Activated T-cell treated with anti-CD3 and anti-CD28 coated beads for 48 hours (primary cell): ENCODE data around the gene OXLD1.
"Not testable (repeated sequence)": the region's sequence is repeated elsewhere in the genome, so short reads cannot be mapped to it uniquely, and the experiment has no call there.

Experiments used
- DNase-seq: peaks from one replicate; pipeline ENCODE4 v3.0.0-alpha.2; 2020; ENCODE audit warnings: low read depth

The OXLD1 gene

DNA sequence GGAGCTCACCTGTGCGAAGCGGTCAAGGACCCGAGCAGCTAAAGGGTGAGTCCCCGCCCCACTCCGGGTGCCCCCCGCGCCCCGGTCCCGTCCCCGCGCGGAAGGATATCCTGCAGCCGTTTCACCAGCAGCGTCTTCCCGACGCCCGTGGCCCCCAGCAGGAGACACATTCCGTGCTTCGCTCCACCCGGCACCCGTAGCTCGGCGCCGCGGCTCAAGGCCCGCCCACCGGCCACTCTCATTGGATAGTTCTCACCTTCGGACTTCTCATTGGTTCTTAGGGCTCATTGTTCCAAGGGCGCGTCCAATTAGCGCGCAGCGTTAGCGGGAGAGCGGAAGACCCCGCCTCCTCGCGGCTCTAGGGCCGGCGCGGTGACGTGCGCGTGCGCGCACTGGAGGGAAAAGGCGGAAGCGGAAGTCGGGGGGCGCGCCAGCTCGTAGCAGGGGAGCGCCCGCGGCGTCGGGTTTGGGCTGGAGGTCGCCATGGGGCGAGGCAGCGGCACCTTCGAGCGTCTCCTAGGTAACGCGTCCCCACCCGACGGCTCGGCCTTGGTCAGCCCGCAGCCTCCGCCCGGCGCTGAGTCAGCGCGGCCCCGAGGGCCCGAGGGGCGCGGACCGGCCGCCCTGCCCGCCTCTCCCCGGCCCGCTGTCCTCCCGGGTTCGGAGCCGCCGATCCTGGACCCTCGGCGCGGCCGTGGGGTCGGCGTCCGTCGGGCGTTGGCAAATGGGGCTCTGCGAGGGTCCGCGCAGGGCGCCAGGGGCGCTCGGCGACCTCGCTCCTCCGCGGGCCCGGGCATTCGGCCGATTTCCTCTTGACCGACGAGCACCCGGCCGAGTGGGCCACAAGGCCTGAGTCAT is 17.4 kb upstream of the OXLD1 start, which contains the start of the genes ARL16 and HGS:
Gene ARL16 (minus strand): TSS at position 214 of the 858 bp plus-strand sequence. CDS start 44 bp downstream, at position 170.
Gene HGS (plus strand): TSS at position 428 of the 858 bp plus-strand sequence. CDS start 56 bp downstream, at position 484.
- peak; percentile 98 for DNase-seq

DNA sequence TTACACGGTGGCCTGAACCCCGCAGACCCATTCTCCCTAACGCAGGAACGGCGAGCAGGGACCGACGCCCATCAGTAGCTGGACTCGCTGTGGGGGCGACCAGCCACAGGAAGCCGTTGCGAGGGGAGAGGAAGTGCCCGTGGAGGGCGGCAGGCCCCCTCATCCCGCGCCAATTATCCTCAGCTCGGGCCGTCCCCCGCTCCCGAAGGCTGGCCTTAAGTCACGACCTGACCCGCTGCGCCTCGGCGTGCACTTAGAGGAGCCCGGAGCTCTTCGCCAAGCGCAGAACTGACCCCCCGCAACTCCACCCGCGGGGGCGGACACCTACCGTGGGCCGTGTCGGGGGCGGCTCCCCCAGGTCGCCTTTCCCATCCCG is 16.8 kb upstream of the OXLD1 start:
- no peak for DNase-seq

DNA sequence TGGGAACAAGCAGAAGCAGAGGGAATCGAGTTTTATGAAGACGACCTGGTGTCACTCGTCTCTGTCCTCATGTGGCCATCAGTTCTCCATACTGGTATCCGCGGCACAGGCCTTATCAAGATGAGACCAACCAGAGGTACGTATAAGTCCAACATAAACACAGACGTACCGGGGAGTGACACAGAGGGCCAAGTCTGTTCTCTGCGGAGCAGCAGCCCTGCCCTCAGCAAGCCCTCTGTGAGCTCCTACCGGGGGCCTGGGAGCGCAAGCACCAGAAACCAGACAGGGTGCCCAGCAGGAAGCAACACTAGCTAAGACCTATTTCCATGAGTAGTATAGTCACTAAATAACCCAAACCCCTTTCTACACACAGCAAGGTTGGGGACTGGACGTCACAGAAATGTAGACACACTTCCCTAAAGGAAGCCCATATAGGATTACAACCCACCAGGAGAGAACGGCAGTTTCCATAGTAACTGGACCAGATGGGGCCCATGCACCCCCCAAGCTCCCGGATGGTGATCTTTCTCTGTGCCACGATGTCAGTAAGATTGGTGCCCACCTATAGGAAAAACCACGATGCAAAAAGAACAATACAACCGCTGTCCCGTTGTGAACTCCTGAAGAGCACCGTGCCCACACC is 16.3 kb upstream of the OXLD1 start:
- DNase-seq = no peak

DNA sequence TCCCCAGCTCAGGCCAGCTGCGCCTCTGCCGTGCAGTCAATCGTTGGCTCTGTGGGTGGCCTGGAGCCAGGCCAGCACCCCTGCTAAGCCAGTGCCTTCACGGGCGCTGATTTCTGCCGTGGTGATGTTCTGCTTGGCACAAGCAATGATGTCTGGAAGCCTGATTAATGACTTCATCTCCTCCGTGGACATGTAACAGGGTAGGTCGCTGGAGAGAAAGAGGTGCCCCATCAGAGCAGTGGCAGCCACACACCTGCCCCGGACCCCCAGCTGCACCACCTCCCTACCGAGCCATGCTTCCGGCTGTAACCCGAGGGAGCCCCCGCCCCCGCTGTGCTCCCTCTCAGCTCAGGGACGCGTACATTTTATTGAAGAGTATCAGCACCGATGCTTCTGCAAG is 15.3 kb upstream of the OXLD1 start:
- no peak for DNase-seq

DNA sequence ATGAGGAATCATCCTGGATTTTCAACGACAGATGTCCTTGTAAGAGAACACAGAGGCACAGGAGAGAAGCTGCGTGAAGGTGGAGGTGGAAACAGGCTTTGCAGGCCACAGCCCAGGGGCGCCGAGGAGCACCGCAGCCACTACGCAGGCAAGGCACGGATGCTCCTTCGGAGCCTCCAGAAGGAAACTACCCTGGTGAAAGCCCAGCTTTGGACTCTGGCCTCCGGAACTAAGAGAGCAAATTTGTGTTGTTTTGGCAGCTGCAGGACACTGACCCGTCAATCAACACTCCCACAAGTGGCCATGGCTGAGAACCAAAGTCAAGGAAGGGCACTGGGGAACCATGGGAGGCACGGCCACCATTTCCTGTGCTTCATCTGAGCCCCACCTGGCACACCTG is 13.7 kb upstream of the OXLD1 start:
- no peak for DNase-seq

DNA sequence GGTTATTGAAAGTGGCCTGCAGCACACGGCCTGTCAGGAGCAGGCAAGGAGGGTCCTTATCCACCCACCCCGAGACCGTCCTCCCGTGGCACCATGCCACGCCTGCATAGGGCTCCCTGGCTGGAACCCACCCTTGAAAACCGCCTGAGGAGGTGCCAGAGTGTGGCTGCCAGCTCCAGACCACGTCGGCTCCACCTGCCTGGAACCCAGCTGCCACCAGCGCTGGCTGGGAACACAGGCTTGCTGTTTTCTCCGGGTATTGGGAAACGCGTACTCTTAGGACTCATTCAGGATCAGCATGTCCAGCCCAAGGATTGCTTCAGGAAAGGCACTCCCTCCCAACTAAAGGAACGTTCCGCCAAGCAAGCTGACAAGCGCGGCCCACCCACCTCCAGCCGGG is 10.5 kb upstream of the OXLD1 start:
- DNase-seq = no peak

DNA sequence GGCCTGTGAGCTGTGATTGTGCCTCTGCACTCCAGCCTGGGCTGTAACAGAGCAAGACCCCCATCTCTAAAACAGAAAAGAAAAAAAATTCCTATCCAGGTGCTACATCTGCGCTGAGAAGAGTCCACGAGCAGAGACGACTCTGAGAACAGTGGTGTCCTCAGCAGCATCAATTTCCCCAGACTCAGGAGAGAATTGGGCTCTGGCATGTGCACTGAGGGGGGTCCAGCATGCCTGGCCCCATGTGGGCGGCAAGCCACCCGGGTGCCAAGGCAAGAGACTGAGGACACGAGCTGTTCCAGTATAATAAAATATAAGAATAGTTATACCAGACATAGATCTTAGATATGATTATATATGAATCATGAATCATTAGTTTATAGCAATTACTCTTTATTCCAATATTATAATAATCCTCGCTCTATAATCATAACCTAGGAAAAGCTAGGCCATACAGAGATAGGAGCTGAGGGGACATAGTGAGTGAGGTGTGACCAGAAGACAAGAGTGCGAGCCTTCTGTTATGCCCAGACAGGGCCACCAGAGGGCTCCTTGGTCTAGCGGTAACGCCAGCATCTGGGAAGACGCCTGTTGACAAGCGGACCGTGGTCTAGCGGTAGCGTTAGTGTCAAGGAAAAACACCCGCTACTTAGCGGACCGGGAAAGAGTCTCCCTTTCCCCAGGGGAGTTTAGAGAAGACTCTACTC is 9.3 kb upstream of the OXLD1 start:
- not testable (repeated sequence) for DNase-seq

DNA sequence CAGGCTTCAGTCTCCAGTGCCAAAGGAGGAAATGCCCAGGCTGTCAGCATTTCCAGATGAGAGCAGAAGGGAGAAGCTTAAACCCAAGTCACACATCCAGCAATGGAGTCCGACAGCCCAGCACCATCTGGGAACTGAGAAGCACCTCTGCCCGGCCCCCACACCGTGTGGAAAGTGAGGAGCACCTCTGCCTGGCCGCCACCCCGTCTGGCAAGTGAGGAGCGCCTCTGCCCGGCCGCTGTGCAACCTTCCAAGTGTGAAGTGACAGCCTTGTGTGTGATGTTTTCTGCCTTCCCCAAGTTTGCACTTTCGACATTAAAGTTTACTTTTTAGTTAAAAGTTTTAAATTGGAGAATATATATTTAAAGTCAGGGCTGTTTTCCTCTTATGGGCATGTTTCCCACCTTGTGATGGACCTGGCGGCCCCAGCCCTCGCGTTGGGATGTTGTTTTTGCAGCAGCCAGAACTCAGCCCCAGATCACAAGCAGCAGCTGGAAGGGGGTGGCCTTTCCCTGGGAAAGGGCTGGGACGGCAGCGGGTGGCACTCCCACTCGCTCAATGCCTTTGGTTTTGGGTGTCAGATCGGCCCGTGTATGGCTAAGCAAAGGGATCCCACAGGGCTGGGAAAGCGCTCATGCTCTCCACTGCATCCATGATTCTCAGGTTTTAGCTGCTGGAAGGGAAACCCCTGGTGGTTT is 7.3 kb upstream of the OXLD1 start:
- no peak for DNase-seq

DNA sequence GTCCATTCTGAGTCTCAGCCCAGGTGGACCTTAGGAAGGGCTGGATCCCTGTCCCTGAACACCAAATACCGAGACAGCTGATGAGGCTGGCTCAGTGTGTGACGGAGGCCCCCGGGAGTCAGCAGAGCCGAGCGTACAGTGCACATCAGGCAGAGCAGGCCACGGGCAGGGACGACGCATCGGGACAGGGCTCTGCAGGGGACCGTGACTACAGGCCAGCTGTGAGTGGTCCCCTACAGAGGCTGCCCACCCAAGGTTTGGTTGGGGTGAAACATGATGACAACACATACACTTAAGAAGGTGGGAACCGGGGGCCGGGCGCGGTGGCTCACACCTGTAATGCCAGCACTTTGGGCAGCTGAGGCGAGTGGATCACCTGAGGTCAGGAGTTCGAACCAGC is 6.5 kb upstream of the OXLD1 start:
- no peak for DNase-seq

DNA sequence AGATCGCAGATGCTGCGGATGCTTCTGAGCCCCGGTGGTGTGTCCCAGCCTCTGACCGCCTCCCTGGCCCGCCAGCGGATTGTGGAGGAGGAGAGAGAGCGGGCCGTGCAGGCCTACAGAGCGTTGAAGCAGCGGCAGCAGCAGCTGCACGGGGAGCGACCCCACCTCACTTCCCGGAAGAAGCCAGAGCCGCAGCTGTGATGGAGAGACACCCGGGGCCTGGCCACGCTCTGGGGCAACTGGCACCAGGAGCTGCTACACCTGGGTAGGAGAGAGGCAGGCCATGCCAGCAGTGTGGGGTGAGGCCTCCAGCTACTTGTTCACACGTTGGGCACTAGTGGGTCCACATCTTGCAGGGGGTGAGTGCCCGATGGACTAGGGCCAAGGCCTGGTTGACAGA is 6.1 kb upstream of the OXLD1 start:
- no peak for DNase-seq

DNA sequence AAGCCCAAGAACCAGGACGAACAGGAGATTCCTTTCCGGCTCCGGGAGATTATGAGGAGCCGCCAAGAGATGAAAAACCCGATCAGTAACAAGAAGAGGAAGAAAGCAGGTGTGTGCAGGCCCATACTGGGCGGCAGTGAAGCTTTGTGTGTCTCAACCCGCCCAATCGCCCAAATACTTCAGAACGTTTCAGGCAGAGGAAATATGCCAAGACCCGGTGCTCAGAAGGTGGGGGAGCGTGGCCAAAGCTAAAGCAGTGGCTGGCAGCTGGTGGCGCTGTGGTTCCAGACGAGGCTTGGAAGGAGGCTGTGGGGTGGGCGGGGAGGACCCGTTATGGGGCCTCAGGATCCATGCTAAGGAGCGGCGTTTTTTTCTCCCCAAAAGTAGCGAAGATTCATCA is 1.3 kb upstream of the OXLD1 start:
- DNase-seq = no peak

DNA sequence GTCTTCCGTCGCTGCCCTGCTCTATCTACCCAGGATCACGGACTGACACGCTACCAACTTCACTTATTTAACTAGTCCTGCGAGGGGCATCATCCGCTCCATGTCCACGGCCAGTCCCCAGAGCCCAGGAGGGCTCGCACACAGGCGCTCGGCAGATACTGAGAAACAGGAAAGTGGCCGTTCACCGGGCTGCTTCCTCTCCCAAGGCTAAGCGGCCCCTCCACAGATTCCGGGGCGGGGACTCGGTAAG is 388 bp downstream of the OXLD1 start:
- DNase-seq = no peak

DNA sequence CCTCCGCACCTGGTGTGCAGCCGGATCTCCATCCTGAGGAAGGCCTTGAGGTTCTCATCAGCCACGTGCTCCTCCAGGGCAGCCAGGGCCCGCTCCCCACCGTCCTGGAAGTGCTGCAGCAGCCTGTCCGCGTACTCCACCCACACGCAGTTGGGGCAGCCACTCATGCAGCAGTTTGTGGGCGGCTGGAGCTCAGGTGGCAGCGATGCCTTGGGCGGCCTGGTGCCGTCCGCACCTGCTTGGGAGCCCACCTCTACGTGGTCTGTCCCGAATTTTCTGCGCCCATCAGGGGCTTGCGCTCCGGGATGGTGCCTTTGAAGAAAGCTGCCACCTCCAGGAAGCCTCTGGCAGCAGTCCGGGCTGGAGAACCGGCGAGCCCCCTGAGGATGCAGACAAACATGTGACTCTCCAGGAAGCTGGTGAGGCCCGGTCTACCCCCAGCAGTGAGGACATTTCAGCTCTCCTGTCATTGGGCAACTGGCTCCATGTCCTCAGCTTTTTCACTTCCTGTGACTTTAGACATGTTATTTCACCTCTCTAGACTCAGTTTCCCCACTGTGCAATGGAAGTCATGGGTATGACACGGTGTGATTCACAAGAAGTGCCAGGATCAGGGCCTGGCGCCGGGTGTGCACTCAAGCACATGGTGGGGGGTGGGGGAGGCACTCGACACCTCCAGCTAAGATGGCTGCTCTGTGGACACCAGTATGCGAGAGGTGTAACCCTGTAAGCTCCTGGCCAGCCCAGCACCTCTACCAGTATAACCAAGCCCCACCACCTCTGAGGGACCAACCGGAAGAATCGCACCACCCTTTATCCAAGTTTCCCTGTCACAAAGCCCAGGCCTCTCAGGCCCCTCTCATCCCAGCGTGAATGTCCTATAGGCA is 957 bp downstream of the OXLD1 start:
- DNase-seq = peak; percentile 59

DNA sequence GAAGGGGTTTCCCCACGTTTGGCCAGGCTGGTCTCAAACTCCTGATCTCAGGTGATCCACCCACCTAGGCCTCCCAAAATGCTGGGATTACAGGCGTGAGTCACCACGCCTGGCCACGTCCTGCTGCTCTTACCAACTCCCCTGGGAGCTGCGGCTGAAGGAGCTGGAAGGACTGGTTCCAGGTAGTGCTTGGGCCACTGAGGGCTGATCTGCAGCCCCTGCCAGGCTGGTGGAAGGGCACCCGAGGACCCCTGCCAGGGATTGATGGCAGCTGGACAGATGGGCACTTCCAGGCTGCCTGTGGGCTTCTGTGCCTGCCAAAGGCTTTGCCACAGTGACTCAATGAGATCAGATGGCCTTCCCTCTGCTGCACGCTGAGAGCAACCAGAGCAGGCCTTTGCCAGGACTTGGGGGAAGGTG is 2.3 kb downstream of the OXLD1 start:
- no peak for DNase-seq

DNA sequence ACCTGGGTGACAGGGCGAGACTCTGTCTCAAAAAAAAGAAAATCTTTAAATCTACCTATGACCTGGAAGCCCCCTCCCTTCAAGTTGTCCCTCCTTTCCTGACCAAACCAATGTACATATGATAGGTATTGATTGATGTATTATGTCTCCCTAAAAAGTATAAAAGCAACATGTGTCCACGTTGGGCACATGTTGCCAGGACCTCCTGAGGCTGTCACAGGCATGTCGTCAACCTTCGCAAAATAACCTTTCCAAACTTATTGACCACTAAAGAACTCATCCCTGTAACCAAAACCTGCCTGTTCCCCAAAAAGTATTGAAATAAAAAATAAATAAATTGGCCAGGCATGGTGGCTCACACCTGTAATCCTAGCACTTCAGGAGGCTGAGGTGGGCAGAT is 4.4 kb downstream of the OXLD1 start:
- DNase-seq = no peak

DNA sequence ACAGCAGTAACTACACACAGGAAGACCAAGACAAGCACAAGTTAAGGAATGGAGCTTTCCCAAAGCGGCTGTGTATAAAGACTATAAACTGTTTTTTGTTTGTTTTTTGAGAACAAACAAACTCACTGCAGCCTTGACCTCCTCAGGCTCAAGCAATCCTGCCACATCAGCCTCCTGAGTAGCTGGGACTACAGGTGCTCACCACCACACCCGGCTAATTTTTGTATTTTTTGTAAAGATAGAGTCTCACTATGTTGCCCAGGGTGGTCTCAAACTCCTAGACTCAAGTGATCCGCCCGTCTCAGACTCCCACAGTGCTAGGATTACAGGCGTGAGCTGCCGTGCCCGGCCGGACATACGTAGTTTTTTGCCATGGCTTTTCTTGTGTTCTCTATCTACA is 6.0 kb downstream of the OXLD1 start:
- DNase-seq = no peak

DNA sequence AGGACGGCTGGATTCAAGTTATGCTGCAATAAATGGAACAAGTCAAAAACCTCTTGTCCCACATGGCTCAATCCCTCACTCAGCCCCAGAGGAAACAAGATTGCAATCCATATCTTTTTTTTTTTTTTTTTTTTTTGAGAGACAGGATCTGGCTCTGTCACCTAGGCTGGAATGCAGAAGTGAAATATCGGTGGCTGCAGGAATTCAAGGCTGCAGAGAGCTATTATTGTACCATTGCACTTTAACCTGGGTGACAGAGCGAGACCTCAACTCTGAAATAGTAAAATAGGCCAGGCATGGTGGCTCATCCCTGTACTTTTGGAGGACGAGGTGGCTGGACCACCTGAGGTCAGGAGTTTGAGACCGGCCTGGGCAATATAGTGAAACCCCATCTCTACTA is 7.4 kb downstream of the OXLD1 start:
- no peak for DNase-seq

DNA sequence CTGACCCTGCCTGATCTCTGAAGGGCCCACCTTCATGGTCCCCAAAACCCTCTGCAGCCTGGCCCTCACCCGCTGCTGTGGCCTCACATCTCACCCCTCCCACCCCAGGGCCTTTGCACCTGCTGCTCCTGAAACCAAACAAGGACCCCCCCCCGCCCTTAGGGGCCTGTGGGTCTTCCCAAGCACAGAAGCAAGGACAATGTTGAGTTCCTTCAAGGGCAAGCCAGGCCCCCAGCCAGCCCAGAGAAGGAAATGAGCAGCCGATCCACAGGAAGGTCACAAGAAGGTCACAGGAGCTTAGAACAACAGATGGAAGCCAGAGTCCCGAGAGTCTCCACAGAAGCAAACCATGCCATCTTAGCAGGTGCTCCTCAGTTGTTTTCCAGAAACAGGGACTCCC is 9.6 kb downstream of the OXLD1 start:
- no peak for DNase-seq

DNA sequence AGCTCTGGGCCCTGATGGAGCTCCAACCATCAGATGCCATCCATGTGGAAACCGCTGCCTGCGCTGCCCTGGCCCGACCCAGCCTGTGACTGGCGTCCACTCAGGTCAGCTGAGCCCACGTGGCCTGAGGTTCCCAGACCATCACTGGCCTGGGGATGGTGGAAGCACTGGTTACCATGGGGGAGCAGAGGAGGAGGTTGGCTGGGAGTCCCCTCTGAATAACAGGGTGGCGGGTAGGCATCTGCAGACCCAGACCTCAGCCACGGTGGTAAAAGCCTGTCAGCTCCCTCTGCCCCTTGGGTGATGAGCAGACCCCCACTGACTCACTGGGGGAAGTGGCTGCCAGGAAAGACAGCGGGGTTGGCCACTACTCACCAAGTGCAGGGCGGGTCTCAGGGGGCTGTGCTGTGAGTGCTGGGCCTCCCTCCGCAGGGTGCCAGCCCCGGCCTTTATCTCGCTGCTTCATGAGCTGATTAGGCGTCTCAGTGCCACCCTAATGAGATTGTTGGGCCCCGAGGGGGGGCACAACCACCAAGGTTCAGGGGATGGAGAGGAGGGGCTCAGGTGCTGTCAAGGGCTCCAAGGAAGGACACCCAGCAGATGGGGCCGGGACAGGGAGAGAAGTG is 10.2 kb downstream of the OXLD1 start, which contains the start of gene PDE6G:
Gene PDE6G (minus strand): TSS at position 425 of the 626 bp plus-strand sequence. CDS start 3,237 bp downstream, outside the sequence.
- DNase-seq = no peak

DNA sequence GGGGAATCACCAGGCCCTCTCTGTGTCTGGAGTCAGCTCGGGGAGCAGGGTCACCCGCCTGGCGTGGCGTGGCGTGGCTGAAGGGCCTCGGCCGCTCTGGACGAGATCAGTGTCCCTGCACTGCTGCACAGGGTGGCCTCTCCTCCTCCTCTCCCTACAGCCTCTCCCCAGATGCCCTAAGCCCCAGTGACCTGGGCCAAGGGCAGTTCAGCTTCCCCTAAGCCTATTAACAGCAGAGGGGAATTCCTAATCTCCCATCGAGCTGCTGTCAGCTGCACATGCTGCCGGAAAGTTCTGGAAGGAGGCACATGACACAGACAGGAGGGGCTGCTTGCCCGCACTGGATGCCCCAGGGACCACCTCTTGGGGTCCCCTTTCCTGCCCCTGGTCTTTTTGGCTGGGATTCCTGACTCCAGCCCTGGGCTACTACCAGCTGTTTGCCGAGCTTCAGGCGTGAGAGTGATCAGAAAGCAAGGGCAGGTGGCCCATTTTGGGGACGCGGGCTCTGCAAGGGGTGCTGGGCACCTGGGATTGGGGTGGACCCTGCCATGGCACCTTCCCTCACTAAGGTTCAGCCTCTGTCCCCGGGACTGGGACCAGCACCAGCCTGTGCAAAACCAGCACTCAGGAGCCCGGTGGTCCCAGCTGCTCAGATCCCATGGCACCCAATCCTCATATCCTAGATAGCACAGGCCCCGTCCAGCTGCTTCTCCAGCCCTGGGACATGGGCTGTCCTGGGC is 10.9 kb downstream of the OXLD1 start:
- no peak for DNase-seq
